ENCODE results near the gene DOC2A. TPM values are rescaled to one million over a fixed set of nuclear protein-coding genes. Genes with fewer than 3 reads are reported as not detected.

DOC2A gene
- polyA plus RNA-seq, 1 donor from 2014 or later, result 7.3 TPM

DNA sequence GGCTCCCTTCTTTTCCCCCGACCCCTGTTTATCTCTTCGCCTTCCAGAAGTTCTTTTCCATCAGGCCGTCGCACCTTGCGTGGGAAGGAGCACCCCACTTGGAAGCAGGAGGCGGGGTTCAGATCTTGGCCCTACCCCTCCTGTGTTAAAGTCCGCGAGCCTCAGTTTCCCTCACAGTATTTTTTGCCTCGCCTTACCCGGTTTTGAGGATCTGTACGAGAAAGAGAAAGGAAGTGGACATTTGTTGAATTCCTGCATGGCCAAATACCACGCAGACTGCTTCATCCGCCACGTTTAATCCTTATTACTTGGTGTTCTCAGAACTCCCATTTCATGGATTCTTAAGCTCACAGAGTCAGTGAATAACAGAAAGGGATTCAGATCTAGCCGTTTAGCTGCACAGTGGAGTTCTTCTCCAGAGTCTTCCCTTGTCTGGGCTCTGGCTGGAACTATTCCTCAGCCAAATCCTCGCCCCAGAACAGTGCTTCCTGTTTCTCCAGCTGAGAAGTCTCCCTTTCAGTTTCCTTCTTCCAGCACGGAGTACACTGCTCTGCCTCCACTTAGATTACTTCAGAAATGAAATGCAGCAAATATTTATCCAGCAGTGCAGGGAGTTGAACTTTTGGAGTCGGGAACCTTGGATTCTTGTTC, 48.4 kb downstream of the DOC2A start:
- Histone ChIP-seq H3K9ac (ENCODE audit: low read length) (peak overlapping the region; percentile 82), H3F3A (ENCODE audit: insufficient read depth, low read length, poor library complexity, severe bottlenecking) (no peaks in the 10 kb centered on the region), H3K9me2 (ENCODE audit: insufficient read depth, low read length) (no peaks in the 10 kb centered on the region), H3K27ac (ENCODE audit: low read length) (peak overlapping the region; percentile 53), H3K4me2 (ENCODE audit: low read length) (peak overlapping the region; percentile 84), H3K9me3 (ENCODE audit: low read length) (no peaks in the 10 kb centered on the region), H4K20me1 (ENCODE audit: insufficient read depth) (no peaks in the 10 kb centered on the region), H3K4me3 (ENCODE audit: low read length) (peak overlapping the region; percentile 88), H3K36me3 (ENCODE audit: insufficient read depth, low read length) (no peaks in the 10 kb centered on the region), H3K79me2 (replicated peaks; ENCODE audit: insufficient read depth, low read length) (no peaks in the 10 kb centered on the region), H3K27me3 (ENCODE audit: insufficient read depth, low read depth, low read length) (no peaks in the 10 kb centered on the region), H2AFZ (ENCODE audit: low read depth, low read length) (peak overlapping the region; percentile 69)
- TF ChIP-seq EZH2 (IDR thresholded peaks at IDR 0.05; ENCODE audit: borderline replicate concordance, insufficient read depth, low read length, poor library complexity, severe bottlenecking) (no peak), TAF1 (IDR thresholded peaks at IDR 0.05; ENCODE audit: low read depth) (no peak)

- H4K20me1 ChIP-seq (ENCODE audit: insufficient read depth), result no peaks in the 10 kb centered on the region
- peak within 1 kb of the TSS; percentile 88 for H3K4me3 ChIP-seq (ENCODE audit: low read length)
- no peaks in the 10 kb centered on the region for H3K79me2 ChIP-seq (replicated peaks; ENCODE audit: insufficient read depth, low read length)
- no peaks in the 10 kb centered on the region for H3K9me2 ChIP-seq (ENCODE audit: insufficient read depth, low read length)
- H3F3A ChIP-seq (ENCODE audit: insufficient read depth, low read length, poor library complexity, severe bottlenecking), result no peaks in the 10 kb centered on the region
- H3K9me3 ChIP-seq (ENCODE audit: low read length), result no peaks in the 10 kb centered on the region
- peak within 1 kb of the TSS; percentile 88 for H2AFZ ChIP-seq (ENCODE audit: low read depth, low read length)
- H3K27me3 ChIP-seq (ENCODE audit: insufficient read depth, low read depth, low read length), result no peaks in the 10 kb centered on the region
- peak within 1 kb of the TSS; percentile 84 for H3K4me2 ChIP-seq (ENCODE audit: low read length)
- H3K9ac ChIP-seq (ENCODE audit: low read length), result peak within 1 kb of the TSS; percentile 82
- peak; percentile 63 for TF ChIP-seq MXI1 (conservative IDR thresholded peaks at IDR 0.05; ENCODE audit: poor library complexity, severe bottlenecking)
- TF ChIP-seq POLR2AphosphoS5 (IDR thresholded peaks at IDR 0.05), result peak; percentile 84
- peak; percentile 56 for TF ChIP-seq SMC3 (conservative IDR thresholded peaks at IDR 0.05; ENCODE audit: poor library complexity)
- TF ChIP-seq EZH2 (IDR thresholded peaks at IDR 0.05; ENCODE audit: borderline replicate concordance, insufficient read depth, low read length, poor library complexity, severe bottlenecking), result no peak
- no peak for TF ChIP-seq REST (IDR thresholded peaks at IDR 0.05; ENCODE audit: borderline replicate concordance)
- TF ChIP-seq CTCF (IDR thresholded peaks at IDR 0.05; ENCODE audit: poor library complexity, severe bottlenecking), result peak; percentile 76
- no peak for TF ChIP-seq TAF1 (IDR thresholded peaks at IDR 0.05; ENCODE audit: low read depth)
- peak; percentile 54 for TF ChIP-seq RAD21 (conservative IDR thresholded peaks at IDR 0.05)
- TF ChIP-seq EP300 (conservative IDR thresholded peaks at IDR 0.05; ENCODE audit: poor library complexity, severe bottlenecking), result peak; percentile 14
- no peaks in the 10 kb centered on the region for H3K36me3 ChIP-seq (ENCODE audit: insufficient read depth, low read length)
- peak within 1 kb of the TSS; percentile 53 for H3K27ac ChIP-seq (ENCODE audit: low read length)
These were observed 49.1 kb downstream of the DOC2A start, which contains the start of gene TMEM219 for GRCh38 chr16:29961479-29962343. TMEM219 (plus strand) TSS chr16:29962079; CDS start chr16:29963144, 1,065 bp downstream.

Data from neural cell (in vitro differentiated cells).